SK-N-SH treated with all-trans-retinoic acid at 6 μM for 48 hours (cell line): ENCODE results near the gene SLC25A31.

ENCODE experiments used
- ATAC-seq: fragments of 200-7000 bp; cut with Tn5 transposase; 3 replicates; pipeline ENCODE4 v1.9.1; 2020; ENCODE audit warnings: mild to moderate bottlenecking, moderate library complexity
- ARNTL ChIP-seq: fragments of 450-650 bp; formaldehyde crosslinking; IDR thresholded peaks from 2 replicates; pipeline ENCODE4 v1.5.0; 2020; ENCODE audit warnings: low read depth, mild to moderate bottlenecking, moderate library complexity, borderline replicate concordance
- BACH2 ChIP-seq: fragments of 250-450 bp; sonication (Bioruptor Pico); IDR thresholded peaks from 2 replicates; pipeline ENCODE4 v1.9.0; 2021; ENCODE audit warnings: mild to moderate bottlenecking, borderline replicate concordance
- CREB5 ChIP-seq: fragments of 250-450 bp; sonication (Bioruptor Pico); IDR thresholded peaks from 2 replicates; pipeline ENCODE4 v1.5.1; 2020; ENCODE audit warnings: low read depth, mild to moderate bottlenecking, moderate library complexity
- CSDC2 ChIP-seq: fragments of 250-450 bp; sonication (Bioruptor Pico); IDR thresholded peaks from 2 replicates; pipeline ENCODE4 v1.5.0; 2020; ENCODE audit warnings: mild to moderate bottlenecking, moderate library complexity
- CSRNP3 ChIP-seq: fragments of 250-450 bp; sonication (Bioruptor Pico); IDR thresholded peaks from 2 replicates; pipeline ENCODE4 v1.5.1; 2021; ENCODE audit warnings: mild to moderate bottlenecking, moderate library complexity
- GLIS3 ChIP-seq: fragments of 250-450 bp; sonication (Bioruptor Pico); IDR thresholded peaks from 2 replicates; pipeline ENCODE4 v1.5.0; 2020; ENCODE audit warnings: mild to moderate bottlenecking, moderate library complexity
- ISL1 ChIP-seq: fragments of 250-450 bp; sonication (Bioruptor Pico); IDR thresholded peaks from 2 replicates; pipeline ENCODE4 v2.1.2; 2022; ENCODE audit warnings: mild to moderate bottlenecking, moderate library complexity
- OSR1 ChIP-seq: fragments of 250-450 bp; sonication (Bioruptor Pico); IDR thresholded peaks from 2 replicates; pipeline ENCODE4 v1.8.0; 2022; ENCODE audit warnings: moderate library complexity, mild to moderate bottlenecking, inconsistent platforms
- POU6F1 ChIP-seq: fragments of 250-450 bp; sonication (Bioruptor Pico); IDR thresholded peaks from 2 replicates; pipeline ENCODE4 v1.8.0; 2021; ENCODE audit warnings: low read depth, mild to moderate bottlenecking, moderate library complexity, borderline replicate concordance
- PPARA ChIP-seq: fragments of 250-450 bp; sonication (Bioruptor Pico); IDR thresholded peaks from 2 replicates; pipeline ENCODE4 v1.5.0; 2020; ENCODE audit warnings: mild to moderate bottlenecking, borderline replicate concordance
- RARB ChIP-seq: fragments of 250-450 bp; sonication (Bioruptor Pico); IDR thresholded peaks from 2 replicates; pipeline ENCODE4 v1.8.0; 2021; ENCODE audit warnings: mild to moderate bottlenecking, moderate library complexity
- TCF4 ChIP-seq: fragments of 250-450 bp; sonication (Bioruptor Pico); IDR thresholded peaks from 2 replicates; pipeline ENCODE4 v1.8.0; 2021; ENCODE audit warnings: mild to moderate bottlenecking, moderate library complexity, borderline replicate concordance
- TOX ChIP-seq: fragments of 250-450 bp; sonication (Bioruptor Pico); IDR thresholded peaks from 2 replicates; pipeline ENCODE4 v1.8.0; 2021; ENCODE audit warnings: mild to moderate bottlenecking, moderate library complexity, borderline replicate concordance
- TSHZ2 ChIP-seq: fragments of 250-450 bp; sonication (Bioruptor Pico); IDR thresholded peaks from 2 replicates; pipeline ENCODE4 v1.5.0; 2020; ENCODE audit warnings: mild to moderate bottlenecking, moderate library complexity
- ZC3H10 ChIP-seq: fragments of 250-450 bp; sonication (Bioruptor Pico); IDR thresholded peaks from 2 replicates; pipeline ENCODE4 v1.5.1; 2021; ENCODE audit warnings: mild to moderate bottlenecking, moderate library complexity
- ZFP3 ChIP-seq: fragments of 250-450 bp; sonication (Bioruptor Pico); IDR thresholded peaks from 2 replicates; pipeline ENCODE4 v1.5.0; 2020; ENCODE audit warnings: mild to moderate bottlenecking, moderate library complexity
- ZFP30 ChIP-seq: fragments of 450-650 bp; formaldehyde crosslinking; IDR thresholded peaks from 2 replicates; pipeline ENCODE4 v1.5.0; 2022; ENCODE audit warnings: mild to moderate bottlenecking, moderate library complexity
- ZNF70 ChIP-seq: fragments of 450-650 bp; formaldehyde crosslinking; IDR thresholded peaks from 2 replicates; pipeline ENCODE4 v1.5.0; 2020; ENCODE audit warnings: mild to moderate bottlenecking, moderate library complexity

Gene SLC25A31

GRCh38 chr4:127730142-127730913 lies at the start of gene SLC25A31:
SLC25A31 (plus strand) TSS chr4:127730400; CDS start chr4:127730546, 146 bp downstream.
- no peak for ATAC-seq

GRCh38 chr4:127685292-127685691 lies 44.9 kb upstream of the SLC25A31 start:
- peak; percentile 67 for ATAC-seq
- no peak for TF ChIP-seq ZFP30 (CRISPR knock-in tag)
- peak; percentile 57 for TF ChIP-seq ISL1 (CRISPR knock-in tag)
- TF ChIP-seq CREB5 (CRISPR knock-in tag): peak; percentile 40; the same call in 1 of the 2 replicates

More at GRCh38 chr4:127730142-127730913, at the start of gene SLC25A31:
- TF ChIP-seq PPARA (CRISPR knock-in tag): no peak
- TF ChIP-seq ISL1 (CRISPR knock-in tag): no peak
- TF ChIP-seq TOX: no peak
- TF ChIP-seq ZFP30 (CRISPR knock-in tag): no peak
- no peak for TF ChIP-seq POU6F1 (CRISPR knock-in tag)
- TF ChIP-seq RARB (CRISPR knock-in tag): no peak
- TF ChIP-seq ZC3H10: no peak
- no peak for TF ChIP-seq OSR1 (CRISPR knock-in tag)
- no peak for TF ChIP-seq ZFP3 (CRISPR knock-in tag)
- no peak for TF ChIP-seq CSRNP3 (CRISPR knock-in tag)
- no peak for TF ChIP-seq TSHZ2 (CRISPR knock-in tag)
- TF ChIP-seq CSDC2 (CRISPR knock-in tag): no peak
- TF ChIP-seq CREB5 (CRISPR knock-in tag): no peak
- no peak for TF ChIP-seq BACH2 (CRISPR knock-in tag)
- no peak for TF ChIP-seq ZNF70 (CRISPR knock-in tag)
- no peak for TF ChIP-seq TCF4 (CRISPR knock-in tag)
- no peak for TF ChIP-seq GLIS3 (CRISPR knock-in tag)
- TF ChIP-seq, all 23 proteins: peak for 0

GRCh38 chr4:127686658-127687057 lies 43.5 kb upstream of the SLC25A31 start:
- TF ChIP-seq ZFP3 (CRISPR knock-in tag): no peak
- no peak for TF ChIP-seq OSR1 (CRISPR knock-in tag)
- TF ChIP-seq ZFP30 (CRISPR knock-in tag): no peak
- ATAC-seq: peak; percentile 32; the same call in 2 of the 3 replicates

- ATAC-seq: no peak
- TF ChIP-seq ZFP3 (CRISPR knock-in tag): no peak
- TF ChIP-seq BACH2 (CRISPR knock-in tag): no peak
- no peak for TF ChIP-seq CREB5 (CRISPR knock-in tag)
- no peak for TF ChIP-seq TSHZ2 (CRISPR knock-in tag)
- no peak for TF ChIP-seq ARNTL
- TF ChIP-seq ZNF70 (CRISPR knock-in tag): no peak
- no peak for TF ChIP-seq ISL1 (CRISPR knock-in tag)
- no peak for TF ChIP-seq GLIS3 (CRISPR knock-in tag)
- no peak for TF ChIP-seq ZC3H10
Observed at GRCh38 chr4:127687580-127687979, 42.6 kb upstream of the SLC25A31 start.
